ENCODE measurements around the gene MTM1. TPM values are rescaled to one million over a fixed set of nuclear protein-coding genes. Genes with fewer than 3 reads are reported as not detected.

Gene MTM1
- total RNA-seq (ENCODE audit: low replicate concordance), result 5.9 and 6.2 TPM in 2 replicates

DNA sequence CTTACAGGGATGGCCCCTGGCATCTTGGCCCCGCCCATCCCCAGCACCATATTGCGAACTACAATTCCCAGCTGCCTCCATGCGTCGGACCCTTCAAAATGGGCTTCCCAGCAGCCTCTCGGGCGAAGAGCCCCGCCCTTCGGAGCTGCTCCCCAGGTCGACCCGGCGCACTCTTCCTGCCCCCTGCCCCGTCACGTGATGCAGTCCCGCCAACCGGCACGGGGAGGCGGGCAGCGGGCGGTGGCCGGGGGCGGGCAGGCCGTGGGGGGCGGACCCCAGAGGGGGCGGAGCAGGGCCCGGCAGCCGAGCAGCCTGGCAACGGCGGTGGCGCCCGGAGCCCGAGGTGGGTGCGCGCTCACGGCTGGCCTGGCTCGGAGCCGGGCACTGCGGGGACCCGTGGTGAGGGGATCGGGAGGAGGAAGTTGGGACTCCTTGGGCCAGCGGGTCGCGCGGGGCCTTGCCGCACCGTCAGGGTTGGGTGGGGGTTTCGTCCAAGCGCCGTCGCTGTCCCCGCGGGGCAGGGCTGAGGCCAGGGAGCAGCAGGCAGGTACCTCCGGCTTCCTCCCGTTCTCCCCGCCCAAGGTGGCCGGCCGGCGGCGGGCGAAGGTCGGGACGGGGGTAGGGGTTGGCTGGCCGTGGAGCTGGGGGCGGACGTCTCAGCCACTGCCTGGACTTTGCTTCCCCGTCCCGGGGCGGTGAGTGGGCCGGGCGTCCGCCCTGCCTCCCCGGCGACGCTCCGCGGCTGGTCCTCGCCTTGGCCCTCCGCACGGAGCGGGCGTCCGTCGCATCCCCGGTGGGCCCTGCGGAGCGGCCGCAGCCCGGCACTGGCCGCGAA, at the start of gene MTM1:
TSS of gene MTM1 (plus strand) at position 302 of the 835 bp plus-strand sequence. CDS start 23,994 bp downstream, outside the sequence.

DNA sequence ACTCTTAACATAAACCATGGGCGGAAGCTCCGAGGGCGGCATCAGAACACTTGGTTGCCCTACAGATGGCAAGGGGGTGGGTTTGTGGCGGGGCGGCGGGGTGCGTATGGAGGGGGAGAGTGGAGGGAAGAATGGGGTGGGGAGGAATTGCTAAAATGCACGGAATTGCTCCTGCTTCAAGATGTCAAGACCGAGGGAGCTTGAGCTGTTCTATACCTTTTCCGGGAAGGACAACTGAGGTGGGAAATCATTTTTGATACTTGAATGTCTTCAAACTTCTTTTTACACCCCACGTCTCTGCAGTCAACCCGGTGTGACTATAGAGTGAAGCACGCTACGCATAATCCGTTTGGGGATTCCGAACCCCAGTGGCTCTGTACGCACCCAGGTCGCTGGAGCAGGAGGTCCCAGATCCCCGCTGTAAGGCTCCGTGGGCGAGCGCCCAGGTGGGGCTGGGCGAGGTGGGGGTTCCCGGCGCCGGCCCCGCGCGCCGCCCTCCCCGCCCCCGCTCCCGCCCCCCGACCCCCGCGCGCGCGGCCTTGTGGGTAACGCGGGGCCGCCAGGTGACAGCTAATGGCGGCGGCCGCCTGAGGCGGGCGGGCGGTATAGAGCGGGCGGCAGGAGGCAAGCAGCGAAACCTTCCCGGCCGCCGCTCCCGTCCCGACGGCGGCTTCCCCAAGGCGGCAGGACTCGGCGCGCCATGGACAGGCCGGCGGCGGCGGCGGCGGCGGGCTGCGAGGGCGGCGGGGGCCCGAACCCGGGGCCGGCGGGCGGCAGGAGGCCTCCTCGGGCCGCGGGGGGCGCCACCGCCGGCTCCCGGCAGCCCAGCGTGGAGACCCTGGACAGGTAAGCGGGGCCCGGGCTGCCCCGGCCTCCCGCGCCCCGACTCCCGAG, 124.7 kb downstream of the MTM1 start, which contains the start of gene MTMR1:
TSS of gene MTMR1 (plus strand) at position 566 of the 894 bp plus-strand sequence. CDS start at position 701, 135 bp downstream.

Other genes starting within 250 kb of the MTM1 start
- 0.45 and 0.47 TPM in 2 replicates for gene MAMLD1, start 205.3 kb upstream of the MTM1 start, total RNA-seq (ENCODE audit: low replicate concordance)
- 9.7 and 21.5 TPM in 2 replicates for gene MTMR1, start 124.8 kb downstream of the MTM1 start, total RNA-seq (ENCODE audit: low replicate concordance)

All from smooth muscle cell of the coronary artery (primary cell).